ENCODE data around the gene UNC79. TPM values are rescaled to one million over a fixed set of nuclear protein-coding genes. Genes with fewer than 3 reads are reported as not detected.

Gene UNC79
- total RNA-seq, 1 experiment from 2014 or later = not detected

DNA sequence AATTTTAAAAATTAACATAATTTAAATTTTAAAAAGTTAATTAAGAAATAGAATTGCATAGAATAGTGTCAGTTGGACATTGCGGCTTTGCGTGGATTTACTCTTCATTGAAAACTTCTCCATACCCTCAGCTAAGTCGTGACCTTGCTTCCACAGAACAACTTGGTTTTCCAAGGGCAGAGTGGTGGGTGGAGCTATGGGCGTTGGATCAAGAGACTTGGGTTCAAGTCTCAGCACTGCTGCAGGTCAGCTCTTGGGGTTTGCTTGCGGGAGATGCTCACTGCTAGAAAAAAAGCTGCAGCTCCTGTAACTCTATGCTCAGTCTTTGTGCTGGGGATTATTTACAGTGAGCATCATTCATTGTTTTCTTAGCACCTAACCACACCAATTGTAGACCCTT lies 223.9 kb downstream of the UNC79 start:
- Histone ChIP-seq H2AFZ (ENCODE audit: low read length) (no peak overlapping the region), H3K4me3 (ENCODE audit: low read length) (no peak overlapping the region), H3K9me3 (ENCODE audit: low read length) (no peaks in the 10 kb centered on the region), H4K20me1 (ENCODE audit: low read length) (no peaks in the 10 kb centered on the region), H3K27me3 (ENCODE audit: low read length) (peaks cover 37% of the 10 kb centered on the region), H3K9ac (ENCODE audit: low read length) (no peak overlapping the region), H3K27ac (ENCODE audit: low read length) (no peak overlapping the region), H3K4me1 (ENCODE audit: insufficient read depth, low read length) (no peaks in the 10 kb centered on the region), H3K4me2 (ENCODE audit: low read length) (no peak overlapping the region), H3F3A (ENCODE audit: low read length, unreplicated experiment) (no peaks in the 10 kb centered on the region), H3K79me2 (ENCODE audit: low read length) (no peaks in the 10 kb centered on the region), H3K36me3 (ENCODE audit: low read depth, low read length) (no peaks in the 10 kb centered on the region), H3K9me2 (replicated peaks; ENCODE audit: low read length) (no peaks in the 10 kb centered on the region)
- CTCF ChIA-PET = interaction anchor here (0.7 kb wide), 1 partner anchor 265 kb away, joined by 4 read pairs; no protein-coding TSS in a partner anchor
- POLR2A ChIA-PET (ENCODE audit: unreplicated experiment) = no interaction called here
- no TSS peak for BruUV-seq (replicated peaks)
- DNase-seq = no peak
- no peak for ATAC-seq
- intact Hi-C loops (cut with micrococcal nuclease) = no loop called here
- TF ChIP-seq, protein P1, sequence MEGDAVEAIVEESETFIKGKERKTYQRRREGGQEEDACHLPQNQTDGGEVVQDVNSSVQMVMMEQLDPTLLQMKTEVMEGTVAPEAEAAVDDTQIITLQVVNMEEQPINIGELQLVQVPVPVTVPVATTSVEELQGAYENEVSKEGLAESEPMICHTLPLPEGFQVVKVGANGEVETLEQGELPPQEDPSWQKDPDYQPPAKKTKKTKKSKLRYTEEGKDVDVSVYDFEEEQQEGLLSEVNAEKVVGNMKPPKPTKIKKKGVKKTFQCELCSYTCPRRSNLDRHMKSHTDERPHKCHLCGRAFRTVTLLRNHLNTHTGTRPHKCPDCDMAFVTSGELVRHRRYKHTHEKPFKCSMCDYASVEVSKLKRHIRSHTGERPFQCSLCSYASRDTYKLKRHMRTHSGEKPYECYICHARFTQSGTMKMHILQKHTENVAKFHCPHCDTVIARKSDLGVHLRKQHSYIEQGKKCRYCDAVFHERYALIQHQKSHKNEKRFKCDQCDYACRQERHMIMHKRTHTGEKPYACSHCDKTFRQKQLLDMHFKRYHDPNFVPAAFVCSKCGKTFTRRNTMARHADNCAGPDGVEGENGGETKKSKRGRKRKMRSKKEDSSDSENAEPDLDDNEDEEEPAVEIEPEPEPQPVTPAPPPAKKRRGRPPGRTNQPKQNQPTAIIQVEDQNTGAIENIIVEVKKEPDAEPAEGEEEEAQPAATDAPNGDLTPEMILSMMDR (conservative IDR thresholded peaks at IDR 0.05; ENCODE audit: low read depth, low read length) = no peak
- TF ChIP-seq EZH2 (IDR thresholded peaks at IDR 0.05; ENCODE audit: low read length, unreplicated experiment) (no peak), EZH2phosphoT487 (IDR thresholded peaks at IDR 0.05; ENCODE audit: borderline replicate concordance, low read length) (no peak)

DNA sequence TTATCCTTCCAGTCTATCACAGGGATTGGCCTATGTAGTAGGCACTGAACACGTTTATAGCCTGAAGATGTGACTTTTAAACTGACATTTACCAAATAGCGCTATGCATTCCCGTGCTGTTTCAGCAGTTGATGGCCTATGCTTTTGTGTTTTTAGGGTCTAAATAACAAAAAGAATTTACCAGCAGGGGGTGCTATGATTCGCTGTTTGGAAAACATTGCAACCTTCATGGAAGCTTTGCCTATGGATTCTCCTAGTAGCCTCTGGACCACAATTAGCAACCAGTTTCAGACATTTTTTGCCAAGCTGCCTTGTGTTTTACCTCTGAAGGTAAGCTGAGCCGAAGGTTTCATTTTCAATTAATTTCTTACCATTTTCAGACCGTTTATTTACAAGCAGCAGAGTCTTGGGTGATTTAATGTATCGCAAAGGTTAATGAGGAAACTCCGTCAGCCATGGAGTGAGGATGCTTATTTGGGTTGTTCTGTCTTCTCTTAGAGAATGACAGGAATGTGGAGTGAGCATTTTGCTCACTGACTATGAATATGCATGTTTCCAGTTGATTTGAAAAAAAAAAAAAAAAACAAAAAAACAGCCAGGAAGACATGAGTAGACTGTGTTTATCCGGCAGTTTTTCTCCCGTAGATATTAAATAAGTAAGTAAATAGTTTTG lies 224.5 kb downstream of the UNC79 start:
- TF ChIP-seq, protein P1 (conservative IDR thresholded peaks at IDR 0.05; ENCODE audit: low read depth, low read length) = peak; percentile 69
- no peak for TF ChIP-seq EZH2 (IDR thresholded peaks at IDR 0.05; ENCODE audit: low read length, unreplicated experiment)
- no peak for TF ChIP-seq EZH2phosphoT487 (IDR thresholded peaks at IDR 0.05; ENCODE audit: borderline replicate concordance, low read length)
- Histone ChIP-seq H3K4me2 (ENCODE audit: low read length) (no peak overlapping the region), H2AFZ (ENCODE audit: low read length) (no peak overlapping the region), H3K4me1 (ENCODE audit: insufficient read depth, low read length) (no peaks in the 10 kb centered on the region), H3F3A (ENCODE audit: low read length, unreplicated experiment) (no peaks in the 10 kb centered on the region), H3K9me2 (replicated peaks; ENCODE audit: low read length) (no peaks in the 10 kb centered on the region), H4K20me1 (ENCODE audit: low read length) (no peaks in the 10 kb centered on the region), H3K27ac (ENCODE audit: low read length) (no peak overlapping the region), H3K27me3 (ENCODE audit: low read length) (peaks cover 33% of the 10 kb centered on the region), H3K9me3 (ENCODE audit: low read length) (no peaks in the 10 kb centered on the region), H3K36me3 (ENCODE audit: low read depth, low read length) (no peaks in the 10 kb centered on the region), H3K9ac (ENCODE audit: low read length) (no peak overlapping the region), H3K79me2 (ENCODE audit: low read length) (no peaks in the 10 kb centered on the region), H3K4me3 (ENCODE audit: low read length) (no peak overlapping the region)
- CTCF ChIA-PET = interaction anchor here (0.6 to 0.7 kb wide), 2 partner anchors 251 to 264 kb away, joined by 4 to 5 read pairs; no protein-coding TSS in a partner anchor
- DNase-seq = peak; percentile 85
- ATAC-seq = peak; percentile 40; the same call in 1 of the 2 replicates
- intact Hi-C loops (cut with micrococcal nuclease) = loop anchor here (5.0 kb wide), 1 partner anchor 527 kb away; no protein-coding TSS in a partner anchor
- POLR2A ChIA-PET (ENCODE audit: unreplicated experiment) = no interaction called here
- BruUV-seq (replicated peaks) = no TSS peak

DNA sequence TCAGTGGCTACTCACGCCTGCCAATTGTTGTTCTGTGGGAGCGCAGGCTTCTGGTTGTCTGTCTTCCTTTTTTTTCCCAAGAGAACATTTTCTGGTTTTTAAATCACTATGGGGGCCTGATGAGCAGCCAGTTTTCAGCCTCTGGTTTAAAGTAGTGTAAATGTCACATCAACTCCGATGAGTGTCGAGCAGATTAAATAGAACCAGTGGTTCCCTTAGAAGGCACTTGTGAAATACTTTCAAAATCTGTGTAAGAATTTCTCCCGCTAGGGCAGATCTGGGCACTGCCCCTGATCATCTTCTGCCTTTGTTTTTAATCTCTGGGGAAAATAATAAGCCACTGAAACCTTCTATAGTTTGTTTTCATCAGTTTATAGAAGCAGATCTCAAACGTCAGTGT lies 227.1 kb downstream of the UNC79 start:
- no peaks in the 10 kb centered on the region for H3K79me2 ChIP-seq (ENCODE audit: low read length)
- no peak overlapping the region for H3K4me3 ChIP-seq (ENCODE audit: low read length)
- H3K9me2 ChIP-seq (replicated peaks; ENCODE audit: low read length) = no peaks in the 10 kb centered on the region
- ATAC-seq (no peak), DNase-seq (no peak)
- H3K4me2 ChIP-seq (ENCODE audit: low read length) = no peak overlapping the region
- no peaks in the 10 kb centered on the region for H3K4me1 ChIP-seq (ENCODE audit: insufficient read depth, low read length)
- no peaks in the 10 kb centered on the region for H4K20me1 ChIP-seq (ENCODE audit: low read length)
- H3K27me3 ChIP-seq (ENCODE audit: low read length) = peaks cover 33% of the 10 kb centered on the region
- H3K36me3 ChIP-seq (ENCODE audit: low read depth, low read length) = no peaks in the 10 kb centered on the region
- ChIA-PET POLR2A (ENCODE audit: unreplicated experiment) (no interaction called here), CTCF (no interaction called here)
- H3K9me3 ChIP-seq (ENCODE audit: low read length) = no peaks in the 10 kb centered on the region
- no peaks in the 10 kb centered on the region for H3F3A ChIP-seq (ENCODE audit: low read length, unreplicated experiment)
- no peak overlapping the region for H2AFZ ChIP-seq (ENCODE audit: low read length)
- TF ChIP-seq EZH2phosphoT487 (IDR thresholded peaks at IDR 0.05; ENCODE audit: borderline replicate concordance, low read length) (no peak), EZH2 (IDR thresholded peaks at IDR 0.05; ENCODE audit: low read length, unreplicated experiment) (no peak)
- TF ChIP-seq, protein P1 (conservative IDR thresholded peaks at IDR 0.05; ENCODE audit: low read depth, low read length) = no peak
- no peak overlapping the region for H3K9ac ChIP-seq (ENCODE audit: low read length)
- intact Hi-C loops (cut with micrococcal nuclease) = loop anchor here (5.0 kb wide), 1 partner anchor 524 kb away; no protein-coding TSS in a partner anchor
- no peak overlapping the region for H3K27ac ChIP-seq (ENCODE audit: low read length)
- no TSS peak for BruUV-seq (replicated peaks)

All from PC-3 (cell line).